Cortex of kidney (tissue), 1 donor: ENCODE results near the gene IL19.
"Not testable (repeated sequence)": the region's sequence is repeated elsewhere in the genome, so short reads cannot be mapped to it uniquely, and the experiment has no call there.

ENCODE experiments used
- DNase-seq: peaks from one replicate; lab custom pipeline; 2025; lab: John Stamatoyannopoulos, UW

IL19 gene

GRCh38 chr1:206833106-206833680, 62.6 kb downstream of the IL19 start:
- no peak for DNase-seq

GRCh38 chr1:206833801-206834200, 63.2 kb downstream of the IL19 start:
- no peak for DNase-seq

GRCh38 chr1:206834217-206834616, 63.6 kb downstream of the IL19 start:
- DNase-seq = no peak

GRCh38 chr1:206834711-206835110, 64.1 kb downstream of the IL19 start:
- no peak for DNase-seq

- DNase-seq = no peak
Observed at GRCh38 chr1:206835186-206835585, 64.6 kb downstream of the IL19 start.

- no peak for DNase-seq
Observed at GRCh38 chr1:206836111-206836510, 65.5 kb downstream of the IL19 start.

GRCh38 chr1:206839006-206839560, 68.5 kb downstream of the IL19 start:
- no peak for DNase-seq

- no peak for DNase-seq
Observed at GRCh38 chr1:206839857-206840256, 69.3 kb downstream of the IL19 start.

- DNase-seq = no peak
Observed at GRCh38 chr1:206841609-206842323, 71.2 kb downstream of the IL19 start.

GRCh38 chr1:206842854-206843253, 72.3 kb downstream of the IL19 start:
- no peak for DNase-seq

- no peak for DNase-seq
Observed at GRCh38 chr1:206843626-206844025, 73.1 kb downstream of the IL19 start.

- no peak for DNase-seq
Observed at GRCh38 chr1:206846487-206846886, 75.9 kb downstream of the IL19 start.

GRCh38 chr1:206847337-206847834, 76.8 kb downstream of the IL19 start:
- no peak for DNase-seq

GRCh38 chr1:206847946-206848345, 77.4 kb downstream of the IL19 start:
- DNase-seq = no peak

GRCh38 chr1:206850401-206850800, 79.8 kb downstream of the IL19 start:
- no peak for DNase-seq

- no peak for DNase-seq
Observed at GRCh38 chr1:206851341-206852010, 80.9 kb downstream of the IL19 start.

- not testable (repeated sequence) for DNase-seq
Observed at GRCh38 chr1:206852662-206853061, 82.1 kb downstream of the IL19 start.

- DNase-seq = not testable (repeated sequence)
Observed at GRCh38 chr1:206853696-206854095, 83.1 kb downstream of the IL19 start.

- DNase-seq = no peak
Observed at GRCh38 chr1:206854401-206855129, 84.0 kb downstream of the IL19 start.

GRCh38 chr1:206855859-206856258, 85.3 kb downstream of the IL19 start:
- DNase-seq = no peak

- no peak for DNase-seq
Observed at GRCh38 chr1:206856674-206857464, 86.3 kb downstream of the IL19 start.
